Stimulated activated CD4-positive, alpha-beta T cell treated with anti-CD3 and anti-CD28 coated beads, Interleukin-12 subunit alpha, Interleukin-12 subunit beta, amount 100 ng/mL, for 4 hours (primary cell): ENCODE measurements around the gene CNDP2.
"Not testable (repeated sequence)": the region's sequence is repeated elsewhere in the genome, so short reads cannot be mapped to it uniquely, and the experiment has no call there.

Experiments
- DNase-seq: peaks from one replicate; pipeline ENCODE4 v3.0.0-alpha.2; 2020

CNDP2 gene

GRCh38 chr18:74473976-74474640, 22.1 kb upstream of the CNDP2 start:
- no peak for DNase-seq

- no peak for DNase-seq
Observed at GRCh38 chr18:74476140-74476539, 20.0 kb upstream of the CNDP2 start.

GRCh38 chr18:74477771-74478170, 18.4 kb upstream of the CNDP2 start:
- no peak for DNase-seq

GRCh38 chr18:74478316-74478715, 17.8 kb upstream of the CNDP2 start:
- no peak for DNase-seq

GRCh38 chr18:74478880-74479279, 17.3 kb upstream of the CNDP2 start:
- DNase-seq: no peak

- no peak for DNase-seq
Observed at GRCh38 chr18:74479486-74480148, 16.5 kb upstream of the CNDP2 start.

GRCh38 chr18:74480149-74480651, 16.0 kb upstream of the CNDP2 start:
- DNase-seq: no peak

GRCh38 chr18:74482697-74483096, 13.5 kb upstream of the CNDP2 start:
- no peak for DNase-seq

- DNase-seq: no peak
Observed at GRCh38 chr18:74486119-74486849, 9.9 kb upstream of the CNDP2 start.

GRCh38 chr18:74488354-74488753, 7.8 kb upstream of the CNDP2 start:
- no peak for DNase-seq

GRCh38 chr18:74488864-74489263, 7.3 kb upstream of the CNDP2 start:
- no peak for DNase-seq

GRCh38 chr18:74489676-74490075, 6.5 kb upstream of the CNDP2 start:
- DNase-seq: no peak

GRCh38 chr18:74492259-74492658, 3.9 kb upstream of the CNDP2 start:
- no peak for DNase-seq

- peak; percentile 20 for DNase-seq
Observed at GRCh38 chr18:74493689-74494088, 2.5 kb upstream of the CNDP2 start.

GRCh38 chr18:74494514-74494913, 1.6 kb upstream of the CNDP2 start:
- no peak for DNase-seq

- DNase-seq: no peak
Observed at GRCh38 chr18:74496508-74497323, 553 bp downstream of the CNDP2 start.

- DNase-seq: no peak
Observed at GRCh38 chr18:74497324-74497676, 1.1 kb downstream of the CNDP2 start.

GRCh38 chr18:74497778-74498177, 1.6 kb downstream of the CNDP2 start:
- DNase-seq: no peak

GRCh38 chr18:74498712-74499627, 2.8 kb downstream of the CNDP2 start:
- DNase-seq: peak; percentile 73

GRCh38 chr18:74499633-74500032, 3.5 kb downstream of the CNDP2 start:
- DNase-seq: peak; percentile 15

- no peak for DNase-seq
Observed at GRCh38 chr18:74500372-74500771, 4.2 kb downstream of the CNDP2 start.

- not testable (repeated sequence) for DNase-seq
Observed at GRCh38 chr18:74500774-74501173, 4.6 kb downstream of the CNDP2 start.
